HG03045 (cell line): Measurements from ENCODE around the gene SPPL2B.
A peak's percentile ranks its signal among the peaks of the same experiment; 100 is the strongest.
"Not testable (repeated sequence)": the region's sequence is repeated elsewhere in the genome, so short reads cannot be mapped to it uniquely, and the experiment has no call there.

Experiments
- ATAC-seq: cut with Tn5 transposase; IDR thresholded peaks from one replicate; pipeline ENCODE4 v1.9.1; 2021; ENCODE audit warnings: mild to moderate bottlenecking, moderate library complexity; ENCODE audit not compliant: unreplicated experiment

Gene SPPL2B, protein sequence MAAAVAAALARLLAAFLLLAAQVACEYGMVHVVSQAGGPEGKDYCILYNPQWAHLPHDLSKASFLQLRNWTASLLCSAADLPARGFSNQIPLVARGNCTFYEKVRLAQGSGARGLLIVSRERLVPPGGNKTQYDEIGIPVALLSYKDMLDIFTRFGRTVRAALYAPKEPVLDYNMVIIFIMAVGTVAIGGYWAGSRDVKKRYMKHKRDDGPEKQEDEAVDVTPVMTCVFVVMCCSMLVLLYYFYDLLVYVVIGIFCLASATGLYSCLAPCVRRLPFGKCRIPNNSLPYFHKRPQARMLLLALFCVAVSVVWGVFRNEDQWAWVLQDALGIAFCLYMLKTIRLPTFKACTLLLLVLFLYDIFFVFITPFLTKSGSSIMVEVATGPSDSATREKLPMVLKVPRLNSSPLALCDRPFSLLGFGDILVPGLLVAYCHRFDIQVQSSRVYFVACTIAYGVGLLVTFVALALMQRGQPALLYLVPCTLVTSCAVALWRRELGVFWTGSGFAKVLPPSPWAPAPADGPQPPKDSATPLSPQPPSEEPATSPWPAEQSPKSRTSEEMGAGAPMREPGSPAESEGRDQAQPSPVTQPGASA

GRCh38 chr19:2328401-2329148 lies at the start of gene SPPL2B, which contains the start of gene LSM7:
TSS of gene SPPL2B (plus strand) at chr19:2328684. CDS start at chr19:2328710, 26 bp downstream.
TSS of gene LSM7 (minus strand) at chr19:2328586. CDS start at chr19:2328566, 20 bp downstream.
- ATAC-seq: peak; percentile 58

- ATAC-seq: no peak
These were observed 47.7 kb upstream of the SPPL2B start for GRCh38 chr19:2280633-2281264.

DNA sequence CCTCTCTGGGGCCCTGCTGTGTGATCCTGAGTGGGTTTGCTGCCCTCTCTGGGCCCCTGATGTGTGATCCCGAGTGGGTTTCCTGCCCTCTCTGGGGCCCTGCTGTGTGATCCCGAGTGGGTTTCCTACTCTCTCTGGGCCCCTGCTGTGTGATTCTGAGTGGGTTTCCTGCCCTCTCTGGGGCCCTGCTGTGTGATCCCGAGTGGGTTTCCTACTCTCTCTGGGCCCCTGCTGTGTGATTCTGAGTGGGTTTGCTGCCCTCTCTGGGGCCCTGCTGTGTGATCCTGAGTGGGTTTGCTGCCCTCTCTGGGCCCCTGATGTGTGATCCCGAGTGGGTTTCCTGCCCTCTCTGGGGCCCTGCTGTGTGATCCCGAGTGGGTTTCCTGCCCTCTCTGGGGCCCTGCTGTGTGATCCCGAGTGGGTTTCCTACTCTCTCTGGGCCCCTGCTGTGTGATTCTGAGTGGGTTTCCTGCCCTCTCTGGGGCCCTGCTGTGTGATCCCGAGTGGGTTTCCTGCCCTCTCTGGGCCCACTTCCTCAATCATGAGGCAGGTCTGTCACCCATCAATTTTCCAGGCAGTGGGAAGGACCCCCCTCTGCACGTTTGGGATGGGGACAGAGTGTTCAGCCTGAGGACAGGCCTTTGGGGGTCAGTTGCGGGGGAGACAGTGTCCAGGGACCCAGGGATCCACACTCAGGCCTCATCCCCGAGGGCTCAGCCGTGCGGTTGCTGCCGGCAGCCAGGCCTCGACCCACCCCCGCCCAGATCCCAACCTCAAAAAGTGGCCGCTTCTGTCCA lies 47.0 kb upstream of the SPPL2B start:
- ATAC-seq: not testable (repeated sequence)

DNA sequence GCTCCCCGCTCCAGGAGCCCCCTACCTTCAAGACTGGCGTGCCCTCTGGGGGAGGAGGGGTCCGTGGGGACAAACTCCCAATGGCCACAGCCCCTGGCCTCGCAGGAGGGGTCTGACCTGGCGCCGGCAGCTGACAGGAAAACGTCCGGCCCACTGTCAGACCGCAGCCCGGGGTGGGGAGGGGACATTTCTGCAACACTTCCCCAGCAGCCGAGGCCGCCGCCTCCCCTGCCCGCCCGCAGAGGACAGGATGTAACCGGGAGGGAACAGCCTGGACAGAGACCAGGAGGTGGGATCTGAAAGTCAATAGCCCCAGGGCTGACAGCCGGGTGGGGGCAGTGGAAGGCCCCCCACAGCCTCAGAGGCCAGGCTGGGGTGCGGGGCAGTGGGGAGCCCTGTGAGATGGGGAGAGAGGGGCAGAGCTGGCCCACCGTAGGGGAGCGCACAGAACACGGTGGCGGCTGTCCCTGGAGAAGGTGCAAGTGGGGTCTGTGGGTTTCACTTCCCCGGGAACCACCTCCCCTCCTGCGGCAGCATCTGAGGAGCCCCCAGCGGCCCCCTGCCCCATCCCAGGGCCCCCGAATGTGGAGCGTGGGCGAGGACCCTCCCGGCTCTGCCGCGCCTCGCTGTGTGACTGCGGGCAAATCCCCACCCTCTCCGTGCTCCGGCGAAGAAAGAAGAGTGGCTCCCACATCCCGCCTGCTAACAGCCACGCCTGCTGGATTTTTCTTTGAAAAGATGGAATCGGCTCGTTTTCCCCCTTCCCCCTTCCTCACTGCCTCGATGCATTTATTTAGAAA lies 46.2 kb upstream of the SPPL2B start, which contains the start of gene PEAK3:
TSS of gene PEAK3 (minus strand) at position 114 of the 800 bp plus-strand sequence. CDS start 1,244 bp downstream, outside the sequence.
- no peak for ATAC-seq

GRCh38 chr19:2282862-2283237 lies 45.6 kb upstream of the SPPL2B start:
- ATAC-seq: no peak

- no peak for ATAC-seq
These were observed 44.5 kb upstream of the SPPL2B start for GRCh38 chr19:2283835-2284507.

DNA sequence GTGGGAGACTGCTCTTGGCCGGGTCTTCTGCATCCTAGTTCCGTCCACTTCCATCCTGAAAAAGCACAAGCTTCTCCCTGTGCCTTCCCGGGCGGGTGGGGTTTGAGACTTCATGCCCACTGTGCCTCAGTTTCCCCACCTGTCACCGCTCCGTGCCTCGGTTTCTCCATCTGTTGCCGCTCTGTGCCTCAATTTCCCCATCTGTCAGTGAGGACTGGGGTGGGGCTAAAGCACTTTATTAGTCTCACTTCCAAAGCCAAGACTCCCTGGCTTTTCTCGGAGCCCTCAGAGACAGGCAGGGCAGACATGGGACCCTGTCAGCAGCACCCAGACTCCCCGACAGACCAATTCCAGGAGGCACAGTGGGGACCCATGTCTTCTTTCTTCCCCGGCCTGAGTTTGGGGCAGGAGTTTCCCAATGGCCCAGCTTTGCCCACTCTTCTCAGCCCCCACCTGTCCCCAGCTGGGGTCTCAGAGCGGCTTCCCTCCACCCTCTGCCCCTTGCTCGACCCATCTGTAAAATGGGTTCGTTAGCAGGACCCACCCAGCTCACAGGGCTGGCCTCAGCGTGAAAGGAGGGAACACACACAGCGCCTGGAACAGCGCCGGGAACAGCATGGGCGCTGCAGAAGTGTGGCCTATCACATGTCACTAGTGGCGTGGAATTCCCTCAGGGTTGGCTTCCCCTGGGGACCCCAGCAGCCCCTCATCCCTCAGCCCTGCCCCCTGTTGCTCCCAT lies 41.9 kb upstream of the SPPL2B start:
- no peak for ATAC-seq

GRCh38 chr19:2287585-2288337 lies 40.7 kb upstream of the SPPL2B start:
- no peak for ATAC-seq

- no peak for ATAC-seq
These were observed 40.1 kb upstream of the SPPL2B start for GRCh38 chr19:2288338-2288817.

DNA sequence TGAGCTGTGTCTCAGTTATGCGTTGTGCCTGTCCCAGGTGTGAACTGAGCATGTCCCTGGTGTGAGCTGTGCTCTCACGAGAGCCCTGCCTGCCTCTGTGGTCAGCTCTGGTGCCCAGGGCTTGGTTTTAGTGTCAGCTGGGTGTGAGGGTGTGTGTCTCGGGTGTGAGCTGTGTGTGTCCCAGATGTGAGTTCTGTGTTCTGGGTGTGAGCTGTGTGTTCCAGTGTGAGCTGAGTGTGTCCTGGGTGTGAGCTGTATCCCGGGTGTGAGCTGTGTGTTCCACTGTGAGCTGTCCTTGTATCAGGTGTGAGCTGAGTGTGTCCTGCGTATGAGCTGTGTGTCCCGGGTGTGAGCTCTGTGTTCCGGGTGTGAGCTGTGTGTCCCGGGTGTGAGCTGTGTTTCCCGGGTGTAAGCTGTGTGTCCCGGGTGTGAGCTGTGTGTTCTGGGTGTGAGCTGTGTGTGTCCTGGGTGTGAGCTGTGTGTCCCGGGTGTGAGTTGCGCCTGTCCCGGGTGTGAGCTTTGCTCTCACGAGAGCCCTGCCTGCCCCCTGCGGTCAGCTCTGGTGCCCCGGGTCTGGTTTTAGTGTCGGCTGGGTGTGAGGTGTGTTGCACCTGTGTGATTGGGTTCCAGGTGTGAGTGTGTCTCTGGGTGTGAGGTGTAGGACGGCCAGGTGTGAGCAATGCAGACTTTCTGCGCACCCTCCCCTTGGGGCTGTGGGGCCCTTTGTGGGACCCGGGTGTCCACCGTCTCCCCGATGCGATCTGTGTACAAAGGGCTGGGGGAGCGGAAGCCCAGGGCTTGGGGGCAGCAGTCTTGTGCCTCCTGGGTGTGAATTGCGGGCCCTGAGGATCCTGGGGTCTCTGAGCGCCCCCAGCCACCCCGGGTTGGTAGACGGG lies 39.4 kb upstream of the SPPL2B start:
- ATAC-seq: no peak

DNA sequence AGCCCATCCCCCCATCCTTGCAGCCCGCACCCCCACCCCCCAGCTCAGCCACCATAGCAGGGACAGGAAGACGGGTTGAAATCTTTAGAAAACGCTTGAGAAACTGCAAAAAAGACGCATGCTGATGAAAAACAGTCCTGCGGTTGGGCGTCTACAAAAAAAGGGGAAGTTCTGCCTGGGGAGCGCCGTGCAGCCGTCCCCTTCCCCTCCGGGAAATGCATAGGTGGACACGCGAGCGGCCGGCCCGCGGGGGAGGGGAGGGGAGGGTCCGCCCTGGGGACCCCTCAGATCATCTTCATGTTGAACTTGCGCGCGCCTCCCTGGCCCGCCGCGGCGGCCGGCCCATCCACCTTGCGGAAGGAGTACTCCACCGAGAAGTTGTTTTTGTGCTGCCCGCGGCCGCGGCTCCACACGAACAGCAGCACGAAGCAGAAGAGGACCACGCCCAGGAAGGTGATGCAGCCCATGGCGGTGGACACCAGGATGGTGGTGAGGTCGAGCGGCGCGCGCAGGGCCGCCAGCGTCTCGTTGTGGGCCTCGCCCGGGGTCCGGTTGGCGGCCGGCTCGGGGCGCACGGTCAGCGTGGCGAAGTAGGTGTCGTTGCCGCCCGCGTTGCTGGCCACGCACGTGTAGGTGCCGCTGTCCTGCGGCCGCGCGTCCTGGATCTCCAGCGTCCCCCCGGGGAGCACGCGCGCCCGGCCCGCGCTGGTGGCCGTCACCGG lies 38.6 kb upstream of the SPPL2B start:
- no peak for ATAC-seq

GRCh38 chr19:2290441-2291184 lies 37.9 kb upstream of the SPPL2B start:
- no peak for ATAC-seq

- ATAC-seq: no peak
These were observed 37.2 kb upstream of the SPPL2B start for GRCh38 chr19:2291185-2291751.

- ATAC-seq: no peak
These were observed 33.7 kb upstream of the SPPL2B start for GRCh38 chr19:2294687-2295335.
